ENCODE data around the gene TFR2. TPM values are rescaled to one million over a fixed set of nuclear protein-coding genes. Genes with fewer than 3 reads are reported as not detected.

The TFR2 gene
- total RNA-seq, 4 donors from 2014 or later: 0.60 to 0.68 (median 0.64) TPM; not detected in 1

DNA sequence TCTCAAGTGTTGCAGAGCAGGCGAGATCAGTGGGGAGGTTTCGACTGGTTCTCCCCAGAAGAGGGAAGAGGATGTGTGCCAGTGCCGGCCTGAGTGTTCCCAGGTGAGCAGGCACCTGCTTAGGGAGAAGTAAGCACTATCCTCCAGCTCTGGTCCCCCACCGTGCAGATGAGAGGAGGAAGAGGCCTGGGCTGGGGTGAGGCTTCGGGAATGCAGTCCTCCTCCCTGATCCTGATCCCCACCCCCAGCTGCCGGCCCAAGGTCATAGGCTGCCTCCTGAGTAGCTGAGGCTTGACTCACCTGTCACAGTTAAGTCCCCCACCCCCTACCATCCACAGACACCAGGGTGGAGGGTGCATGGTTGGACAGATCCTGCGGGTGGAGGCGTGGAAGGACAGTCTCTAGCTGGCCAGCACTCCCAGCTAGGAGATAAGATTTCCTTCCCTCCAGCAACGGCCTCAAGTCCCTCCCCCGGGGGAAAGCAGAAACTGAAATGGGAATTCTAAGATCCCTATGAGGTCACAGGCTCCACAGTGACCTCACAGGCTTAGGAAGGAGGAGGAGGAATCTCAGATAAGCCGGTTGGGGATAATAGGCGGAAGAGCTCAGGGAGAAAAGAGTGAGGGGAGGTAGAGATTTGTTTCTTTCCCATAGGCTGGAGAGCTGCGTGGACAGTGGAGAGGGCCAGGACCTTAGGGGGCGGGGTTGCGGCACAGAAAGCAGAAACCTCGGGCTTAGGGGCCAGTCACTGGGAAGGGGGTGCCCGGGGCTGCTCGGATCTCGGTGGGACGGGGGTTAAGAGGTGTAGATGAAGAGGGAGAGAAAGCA, 56.5 kb downstream of the TFR2 start:
- WGBS, 2 donors (ENCODE audit: low coverage in 1 of 2): 2 to 3% methylated on average over 9 to 20 of the region's 20 CpGs

DNA sequence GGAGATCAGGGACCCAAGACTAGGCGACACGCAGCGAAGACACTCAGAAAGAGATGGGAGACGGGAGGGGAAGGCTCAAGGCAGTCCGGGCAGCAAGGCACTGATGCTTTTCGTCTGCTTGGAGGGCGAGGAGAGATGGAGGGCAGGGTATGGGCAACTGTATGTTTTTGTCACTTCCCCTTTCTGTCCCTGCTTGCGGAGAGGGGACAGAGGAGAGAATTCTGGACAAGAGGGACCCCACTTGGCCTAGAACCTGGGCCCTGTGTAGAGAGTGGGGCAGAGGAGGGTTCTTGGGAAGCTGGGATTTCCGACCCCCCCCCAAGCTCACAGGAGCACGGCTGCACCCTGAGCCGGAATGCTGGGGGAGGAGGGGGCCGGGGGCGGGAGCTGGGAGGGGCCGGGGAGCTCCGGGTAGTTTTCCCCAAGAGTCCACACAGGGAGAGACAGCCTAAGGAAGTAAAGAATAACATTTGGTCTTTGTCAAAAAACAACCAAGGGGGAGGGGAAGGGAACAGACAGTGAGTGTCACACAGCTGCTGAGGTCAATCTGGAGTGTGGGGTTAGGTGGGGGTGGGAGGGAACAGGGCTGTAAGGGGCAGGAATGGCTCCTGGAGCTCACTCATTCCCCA, 57.2 kb downstream of the TFR2 start:
- in situ Hi-C loops (cut with MboI; ENCODE audit: low pct_ligation_motif_present in 1 of 4, low pct_unique_long_range_greater_than_20kb in 1 of 4, low sequenced_read_pairs in 3 of 4): loop anchor here in 2 of 4 donors (10.0 to 25.0 kb wide), 2 partner anchors 91 to 103 kb away; partner anchors contain the start of genes GIGYF1 (in 1 of the 2) and GNB2 (in 1 of the 2)
- H3K4me3 ChIP-seq: peak overlapping the region in 3 of 4 donors; percentile 82 to 100 (median 94)
- H3K9me3 ChIP-seq: no peaks in the 10 kb centered on the region
- no peak for TF ChIP-seq EP300 (IDR thresholded peaks at IDR 0.05; ENCODE audit: low read depth)
- TF ChIP-seq, protein P1, sequence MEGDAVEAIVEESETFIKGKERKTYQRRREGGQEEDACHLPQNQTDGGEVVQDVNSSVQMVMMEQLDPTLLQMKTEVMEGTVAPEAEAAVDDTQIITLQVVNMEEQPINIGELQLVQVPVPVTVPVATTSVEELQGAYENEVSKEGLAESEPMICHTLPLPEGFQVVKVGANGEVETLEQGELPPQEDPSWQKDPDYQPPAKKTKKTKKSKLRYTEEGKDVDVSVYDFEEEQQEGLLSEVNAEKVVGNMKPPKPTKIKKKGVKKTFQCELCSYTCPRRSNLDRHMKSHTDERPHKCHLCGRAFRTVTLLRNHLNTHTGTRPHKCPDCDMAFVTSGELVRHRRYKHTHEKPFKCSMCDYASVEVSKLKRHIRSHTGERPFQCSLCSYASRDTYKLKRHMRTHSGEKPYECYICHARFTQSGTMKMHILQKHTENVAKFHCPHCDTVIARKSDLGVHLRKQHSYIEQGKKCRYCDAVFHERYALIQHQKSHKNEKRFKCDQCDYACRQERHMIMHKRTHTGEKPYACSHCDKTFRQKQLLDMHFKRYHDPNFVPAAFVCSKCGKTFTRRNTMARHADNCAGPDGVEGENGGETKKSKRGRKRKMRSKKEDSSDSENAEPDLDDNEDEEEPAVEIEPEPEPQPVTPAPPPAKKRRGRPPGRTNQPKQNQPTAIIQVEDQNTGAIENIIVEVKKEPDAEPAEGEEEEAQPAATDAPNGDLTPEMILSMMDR (IDR thresholded peaks at IDR 0.05): no peak
- TF ChIP-seq POLR2AphosphoS5 (IDR thresholded peaks at IDR 0.05): no peak
- no peak for TF ChIP-seq POLR2A (IDR thresholded peaks at IDR 0.05)
- intact Hi-C loops (cut with DNase I; ENCODE audit: low total_unique reads): loop anchor here (5.0 kb wide), 1 partner anchor 88 kb away; the partner anchor contains the start of gene GNB2
- no peak for DNase-seq
- H3K36me3 ChIP-seq: peaks cover 0 to 15% (median 7%) of the 10 kb centered on the region in 4 donors
- H3K27me3 ChIP-seq: no peaks in the 10 kb centered on the region
- 34 to 90% methylated on average over 2 to 15 of the region's 15 CpGs for WGBS, 2 donors (ENCODE audit: low coverage in 1 of 2)
- peak overlapping the region; percentile 97 to 99 (median 98) for H3K27ac ChIP-seq
- H3K4me1 ChIP-seq: peaks cover 9 to 40% (median 33%) of the 10 kb centered on the region in 4 donors

More for the DNA sequence above, 56.5 kb downstream of the TFR2 start:
- Histone ChIP-seq H3K4me3 (peak overlapping the region; percentile 82 to 100 (median 96)), H3K9me3 (no peaks in the 10 kb centered on the region), H3K27ac (peak overlapping the region; percentile 97 to 99 (median 98)), H3K27me3 (no peaks in the 10 kb centered on the region), H3K36me3 (peaks cover 0 to 14% (median 7%) of the 10 kb centered on the region in 4 donors), H3K4me1 (peaks cover 9 to 40% (median 33%) of the 10 kb centered on the region in 4 donors)
- peak; percentile 79 for DNase-seq
- peak; percentile 44 for TF ChIP-seq POLR2A (IDR thresholded peaks at IDR 0.05)
- TF ChIP-seq POLR2AphosphoS5 (IDR thresholded peaks at IDR 0.05): peak in 2 of 3 donors; percentile 11 to 54
- TF ChIP-seq EP300 (IDR thresholded peaks at IDR 0.05; ENCODE audit: low read depth): no peak
- intact Hi-C loops (cut with DNase I; ENCODE audit: low total_unique reads) (loop anchor here (5.0 kb wide), 1 partner anchor 87 kb away; the partner anchor contains the start of gene GNB2), in situ Hi-C loops (cut with MboI; ENCODE audit: low pct_ligation_motif_present in 1 of 4, low pct_unique_long_range_greater_than_20kb in 1 of 4, low sequenced_read_pairs in 3 of 4) (loop anchor here in 2 of 4 donors (10.0 to 25.0 kb wide), 2 partner anchors 90 to 102 kb away; partner anchors contain the start of genes GIGYF1 (in 1 of the 2) and GNB2 (in 1 of the 2))

DNA sequence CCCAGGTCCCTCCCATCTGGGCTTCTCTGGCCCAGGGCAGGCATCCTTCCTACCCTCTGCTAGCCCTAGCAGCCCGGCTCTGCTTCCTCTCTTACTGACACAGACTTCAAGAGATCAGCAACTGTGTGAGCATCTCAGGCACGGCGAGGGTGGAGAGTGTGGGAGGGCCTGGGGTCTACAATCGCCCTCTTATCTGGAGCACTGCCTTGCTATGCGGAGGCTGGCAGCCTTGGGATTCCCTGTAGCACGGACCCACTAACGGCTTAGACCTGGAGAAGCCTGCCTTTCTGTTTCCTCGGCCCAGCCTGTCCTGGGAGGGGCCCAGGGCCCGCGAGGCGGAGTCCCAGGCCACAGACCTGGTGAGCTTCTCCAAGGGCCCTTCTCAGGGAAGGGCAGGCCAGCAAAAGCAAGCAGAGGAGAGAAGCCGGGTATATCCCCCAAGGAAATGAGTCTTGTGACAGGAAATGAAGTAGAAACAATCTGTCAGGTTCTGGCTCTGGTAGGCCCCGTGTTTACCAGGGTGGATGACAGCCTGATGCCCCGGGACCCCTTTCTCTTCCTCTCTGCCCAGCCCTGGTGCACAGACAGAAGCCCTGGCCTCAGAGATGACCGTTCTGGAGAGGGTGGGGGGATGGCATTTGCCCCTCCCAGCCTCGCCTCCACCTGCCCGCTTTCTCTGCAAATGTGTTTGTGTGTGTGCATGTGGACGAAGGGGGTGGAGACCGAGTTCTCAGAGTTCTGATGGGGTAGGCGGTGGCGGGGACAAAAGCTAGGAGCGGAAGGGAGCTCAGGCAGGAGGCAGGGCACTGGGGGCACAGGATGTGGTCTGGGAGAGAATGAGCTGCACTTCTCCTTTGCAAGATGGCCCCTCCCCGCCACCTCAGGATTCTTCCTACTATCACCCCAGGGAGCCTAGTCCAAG, 58.0 kb downstream of the TFR2 start:
- Histone ChIP-seq H3K9me3 (no peaks in the 10 kb centered on the region), H3K27me3 (no peaks in the 10 kb centered on the region), H3K36me3 (peaks cover 0 to 20% (median 8%) of the 10 kb centered on the region in 4 donors), H3K27ac (peak overlapping the region; percentile 97 to 99 (median 98)), H3K4me1 (peaks cover 9 to 40% (median 33%) of the 10 kb centered on the region in 4 donors), H3K4me3 (peak overlapping the region in 3 of 4 donors; percentile 82 to 100 (median 94))
- in situ Hi-C loops (cut with MboI; ENCODE audit: low pct_ligation_motif_present in 1 of 4, low pct_unique_long_range_greater_than_20kb in 1 of 4, low sequenced_read_pairs in 3 of 4) (loop anchor here in 2 of 4 donors (10.0 to 25.0 kb wide), 2 partner anchors 91 to 104 kb away; partner anchors contain the start of genes GIGYF1 (in 1 of the 2) and GNB2 (in 1 of the 2)), intact Hi-C loops (cut with DNase I; ENCODE audit: low total_unique reads) (loop anchor here (5.0 kb wide), 1 partner anchor 89 kb away; the partner anchor contains the start of gene GNB2)
- WGBS, 2 donors (ENCODE audit: low coverage in 1 of 2): 28 to 43% methylated on average over 11 to 23 of the region's 23 CpGs
- TF ChIP-seq, protein P1 (IDR thresholded peaks at IDR 0.05): no peak
- TF ChIP-seq POLR2AphosphoS5 (IDR thresholded peaks at IDR 0.05): no peak
- TF ChIP-seq POLR2A (IDR thresholded peaks at IDR 0.05): no peak
- TF ChIP-seq EP300 (IDR thresholded peaks at IDR 0.05; ENCODE audit: low read depth): no peak
- peak; percentile 72 for DNase-seq
